ENCODE data around the gene CLTCL1.
"Not testable (repeated sequence)": the region's sequence is repeated elsewhere in the genome, so short reads cannot be mapped to it uniquely, and the experiment has no call there.

CLTCL1 gene

DNA sequence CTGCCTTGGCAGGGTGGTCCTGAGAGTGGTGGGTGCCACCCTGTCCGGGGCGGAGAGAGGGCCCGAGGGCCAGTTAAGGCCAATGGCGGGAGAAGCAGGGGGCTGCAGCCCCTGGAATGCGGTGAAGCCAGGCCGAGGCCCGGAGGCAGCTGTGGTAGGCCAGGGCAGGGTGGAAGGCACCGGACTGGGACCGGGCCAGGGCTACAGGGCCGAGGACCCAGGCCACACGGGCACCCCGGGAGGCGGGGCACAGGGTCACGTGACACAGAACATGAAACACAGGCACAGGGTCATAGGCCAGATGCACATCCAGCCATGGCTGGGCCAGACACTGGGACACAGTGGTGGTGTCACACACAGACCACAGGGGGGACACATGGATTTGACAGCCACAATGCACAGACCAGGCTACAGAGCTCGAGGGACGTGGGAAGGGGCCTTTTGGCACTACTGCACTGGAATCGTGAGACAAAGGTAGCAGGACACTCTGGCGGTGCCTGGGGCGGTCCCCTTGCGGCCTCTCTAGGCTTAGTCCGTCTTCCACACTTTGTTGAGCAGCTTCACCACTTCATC, 115.8 kb downstream of the CLTCL1 start:
- DNase-seq (ENCODE audit: low spot score) = no peak

DNA sequence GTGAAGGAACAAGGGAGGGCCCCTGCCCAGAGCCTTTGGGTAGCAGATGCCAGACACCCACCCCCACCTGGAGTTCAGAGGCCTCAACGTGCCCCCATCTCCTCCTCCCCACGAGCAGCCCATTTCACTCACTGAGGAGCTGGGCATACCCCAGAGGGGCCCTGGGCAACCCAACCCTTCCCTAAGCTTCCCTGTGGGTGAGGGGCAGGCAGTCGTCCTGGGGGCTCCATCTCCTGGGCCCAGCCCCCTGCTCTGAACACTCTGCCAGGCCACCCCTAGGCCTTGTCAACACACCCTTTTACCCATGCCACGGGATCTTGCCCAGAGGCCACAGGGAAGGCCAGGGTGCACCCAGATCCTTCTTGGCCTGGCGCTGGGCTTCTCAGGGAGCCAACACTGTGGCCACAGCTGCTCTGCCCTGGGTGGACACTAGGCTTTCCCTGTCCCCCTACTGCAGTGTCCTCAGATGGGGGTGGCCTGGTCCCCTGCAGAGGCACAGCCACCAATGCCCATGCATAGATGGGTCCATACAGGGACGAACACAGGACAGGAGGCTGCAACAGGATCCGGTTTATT, 116.4 kb downstream of the CLTCL1 start:
- DNase-seq (ENCODE audit: low spot score) = no peak

DNA sequence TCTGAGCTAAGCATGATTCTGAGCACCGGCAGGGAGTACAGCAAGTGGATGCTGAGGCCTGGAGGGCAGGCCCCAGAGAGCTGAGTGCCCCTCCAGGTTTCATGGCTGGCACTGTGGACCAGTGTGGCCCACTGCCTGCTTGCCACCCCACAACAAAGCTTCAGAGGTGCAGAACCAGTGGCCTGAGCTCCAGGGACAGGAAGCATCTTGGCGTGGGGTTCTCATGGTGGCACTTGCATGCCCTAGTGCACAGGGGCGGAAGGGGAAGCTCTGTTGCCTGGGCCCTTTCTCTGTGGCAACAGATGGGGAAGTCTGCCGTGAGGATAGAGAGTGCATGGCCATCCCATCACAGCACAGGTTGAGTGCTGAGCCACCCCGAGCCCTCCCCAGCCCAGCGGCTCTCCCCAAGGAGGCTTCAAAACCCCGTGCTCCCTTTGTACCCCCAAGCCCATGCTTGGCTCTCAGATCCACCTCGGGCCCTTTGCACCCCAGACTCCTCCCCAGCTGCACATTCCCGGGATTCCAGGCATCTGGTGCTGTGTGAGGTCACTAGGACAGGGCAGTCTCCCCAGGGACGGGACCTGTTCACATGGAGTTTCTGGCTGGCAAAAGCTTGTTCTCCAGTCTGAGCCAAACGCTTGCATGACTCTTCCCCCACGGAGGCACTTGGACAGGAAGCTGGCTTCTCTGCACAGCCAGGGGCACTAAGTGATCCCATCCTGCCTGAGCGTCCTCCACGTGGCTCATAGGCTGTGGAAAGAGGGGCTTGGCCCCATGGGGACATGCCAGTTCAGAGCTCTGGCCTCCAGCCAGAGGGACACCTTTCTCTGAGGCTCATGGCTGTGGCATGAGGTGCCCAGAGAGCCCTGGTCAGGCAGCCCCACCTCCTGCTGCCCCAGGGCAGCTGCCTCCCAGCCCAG, 117.2 kb downstream of the CLTCL1 start:
- DNase-seq (ENCODE audit: low spot score) = no peak

DNA sequence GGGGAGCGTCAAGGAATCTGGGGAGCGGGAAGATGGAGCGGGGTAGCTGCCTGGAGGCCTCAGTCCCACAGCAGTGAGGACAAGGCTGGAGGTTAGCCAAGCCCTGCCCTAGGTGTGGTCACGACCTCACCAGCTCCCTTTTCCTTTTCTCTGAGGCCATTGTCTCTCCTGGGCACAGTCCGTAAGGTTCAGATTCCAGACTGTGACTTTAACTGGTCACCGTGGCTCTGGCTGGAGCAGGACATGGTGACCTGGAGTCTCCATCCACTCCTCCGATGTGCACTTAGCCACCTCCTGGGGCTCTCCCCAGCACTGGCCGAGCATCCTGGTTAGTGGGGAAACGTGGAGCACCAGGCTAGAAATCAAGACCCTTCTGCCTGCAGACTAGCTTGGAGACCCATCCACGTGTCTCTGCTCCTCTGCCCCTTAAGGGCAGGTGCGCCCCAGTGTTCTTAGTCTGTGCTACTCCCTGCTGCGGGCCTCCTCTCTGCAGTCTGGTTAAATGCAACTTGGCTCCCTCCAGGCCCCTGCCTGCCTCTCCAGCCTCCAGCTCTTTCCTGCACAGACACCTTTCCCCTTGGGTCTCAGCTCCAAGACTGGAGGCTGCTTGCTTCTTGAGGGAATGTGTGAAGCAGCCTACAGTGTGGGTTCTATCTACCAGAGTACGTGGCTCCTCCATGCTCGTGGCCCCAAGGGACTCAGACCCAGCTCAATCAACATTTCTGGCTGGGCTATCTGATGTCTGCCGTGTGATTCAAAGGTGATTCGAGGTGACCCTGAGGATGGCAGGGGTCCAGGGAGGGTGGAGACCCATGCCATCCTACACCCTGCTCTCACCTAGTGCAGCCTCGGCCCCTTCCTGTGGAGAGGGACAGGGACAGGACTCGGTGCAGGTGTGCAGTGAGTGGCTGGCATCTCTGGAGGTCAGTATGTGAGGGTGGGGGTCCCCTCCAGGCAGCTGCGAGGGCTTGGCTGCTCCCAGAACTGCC, 118.2 kb downstream of the CLTCL1 start:
- no peak for DNase-seq (ENCODE audit: low spot score)

DNA sequence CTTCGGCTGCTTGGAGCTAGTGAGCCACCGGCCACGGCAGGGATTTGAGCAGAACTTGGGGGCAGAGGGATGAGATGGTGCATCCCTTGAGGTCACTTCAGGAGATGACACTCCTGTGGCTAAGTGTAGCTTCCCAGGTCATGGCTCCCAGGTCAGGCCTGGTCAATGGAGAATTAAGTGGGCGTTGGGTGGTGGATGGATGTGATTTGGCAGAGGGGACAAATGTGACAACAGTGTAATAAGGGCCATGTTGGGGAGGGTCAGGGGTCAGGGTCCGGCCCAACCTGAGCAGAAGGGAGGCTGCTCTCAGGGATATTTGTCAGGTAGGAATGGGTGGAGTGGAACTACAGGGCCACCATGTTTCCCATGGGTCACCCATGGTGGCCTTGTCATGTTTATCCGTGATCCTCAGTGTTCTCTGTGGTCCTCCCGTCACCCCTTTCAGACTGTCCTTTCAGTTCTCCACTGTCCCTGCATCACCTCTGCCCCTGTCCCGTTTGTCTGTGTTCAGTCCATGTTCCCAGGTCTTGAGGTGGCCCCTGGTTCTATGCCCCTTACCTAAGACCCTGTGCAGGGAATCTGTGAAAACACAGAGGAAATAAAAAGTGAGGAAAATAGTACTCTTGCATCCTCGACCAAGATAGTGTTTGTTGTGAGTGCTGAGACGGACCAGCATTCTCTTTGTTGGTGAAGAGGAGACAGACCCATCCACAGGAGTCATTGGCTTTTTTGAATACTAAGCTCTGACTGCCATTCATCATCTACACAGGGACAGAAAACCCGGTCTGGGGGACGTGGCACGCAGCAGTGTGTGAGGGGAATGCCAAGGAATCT, 119.1 kb downstream of the CLTCL1 start:
- DNase-seq (ENCODE audit: low spot score) = no peak

DNA sequence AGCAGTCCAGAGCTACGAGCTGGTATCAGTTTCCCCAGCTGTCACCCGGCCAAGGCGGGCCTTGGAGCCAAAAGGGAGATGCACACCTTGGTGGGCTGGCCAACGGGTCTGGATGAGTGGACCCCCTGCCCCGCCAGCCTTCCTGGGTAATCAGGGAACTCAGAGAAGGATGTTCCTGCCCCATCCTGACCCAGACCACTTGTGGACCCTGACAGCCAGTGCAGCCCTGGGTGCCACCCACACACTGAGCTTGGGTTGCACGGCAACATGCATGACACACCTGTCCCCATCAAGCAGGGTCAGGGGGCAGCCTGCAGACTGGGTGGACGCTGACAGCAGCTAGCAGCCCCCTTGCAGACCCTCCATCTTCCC, 121.6 kb downstream of the CLTCL1 start:
- DNase-seq (ENCODE audit: low spot score) = no peak

DNA sequence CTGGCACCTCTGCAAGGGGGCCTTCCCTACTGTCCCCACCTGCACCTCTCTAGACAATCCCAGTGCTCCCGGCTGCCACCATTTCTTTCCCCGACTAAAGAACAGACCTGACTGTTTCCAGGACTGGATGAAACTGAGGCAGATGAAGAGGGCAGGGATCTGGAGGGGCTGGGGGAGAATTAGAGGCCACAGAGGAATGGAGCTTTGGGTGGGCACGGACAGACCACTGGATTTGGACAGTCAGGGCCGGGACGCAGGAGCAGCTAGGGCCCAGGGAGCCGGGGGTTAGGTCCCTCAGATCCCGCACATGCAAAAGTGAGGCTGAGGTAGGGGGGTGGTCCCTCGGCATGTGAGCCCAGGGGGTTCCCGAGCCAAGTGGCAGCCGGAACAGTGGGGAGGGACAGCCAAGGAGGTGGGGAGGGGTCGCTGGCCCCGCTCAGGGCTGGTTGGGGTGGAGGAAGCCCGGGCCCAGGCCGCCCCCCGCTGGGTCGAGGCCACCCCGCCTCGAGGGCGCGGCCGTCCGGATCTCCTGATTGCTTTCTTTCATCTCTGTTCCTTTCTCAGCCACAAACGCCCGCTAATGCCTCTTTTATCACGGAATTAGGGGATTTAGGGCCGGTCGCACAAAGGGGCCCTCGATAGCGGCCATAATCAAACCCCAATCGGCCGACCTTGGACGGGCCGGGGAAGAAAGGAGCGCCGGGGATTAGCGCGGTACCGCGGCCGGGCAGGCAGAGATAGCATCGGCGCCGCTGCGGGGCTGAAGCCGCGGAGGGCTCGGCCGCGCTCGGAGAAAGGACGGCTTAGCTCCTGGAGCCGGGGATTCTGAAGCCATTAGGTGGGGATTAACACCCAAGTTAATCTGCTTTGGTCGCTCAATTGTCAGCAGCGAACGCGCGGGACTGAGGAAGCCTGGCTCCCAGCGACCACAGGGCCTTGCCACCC, 122.2 kb downstream of the CLTCL1 start:
- no peak for DNase-seq (ENCODE audit: low spot score)

DNA sequence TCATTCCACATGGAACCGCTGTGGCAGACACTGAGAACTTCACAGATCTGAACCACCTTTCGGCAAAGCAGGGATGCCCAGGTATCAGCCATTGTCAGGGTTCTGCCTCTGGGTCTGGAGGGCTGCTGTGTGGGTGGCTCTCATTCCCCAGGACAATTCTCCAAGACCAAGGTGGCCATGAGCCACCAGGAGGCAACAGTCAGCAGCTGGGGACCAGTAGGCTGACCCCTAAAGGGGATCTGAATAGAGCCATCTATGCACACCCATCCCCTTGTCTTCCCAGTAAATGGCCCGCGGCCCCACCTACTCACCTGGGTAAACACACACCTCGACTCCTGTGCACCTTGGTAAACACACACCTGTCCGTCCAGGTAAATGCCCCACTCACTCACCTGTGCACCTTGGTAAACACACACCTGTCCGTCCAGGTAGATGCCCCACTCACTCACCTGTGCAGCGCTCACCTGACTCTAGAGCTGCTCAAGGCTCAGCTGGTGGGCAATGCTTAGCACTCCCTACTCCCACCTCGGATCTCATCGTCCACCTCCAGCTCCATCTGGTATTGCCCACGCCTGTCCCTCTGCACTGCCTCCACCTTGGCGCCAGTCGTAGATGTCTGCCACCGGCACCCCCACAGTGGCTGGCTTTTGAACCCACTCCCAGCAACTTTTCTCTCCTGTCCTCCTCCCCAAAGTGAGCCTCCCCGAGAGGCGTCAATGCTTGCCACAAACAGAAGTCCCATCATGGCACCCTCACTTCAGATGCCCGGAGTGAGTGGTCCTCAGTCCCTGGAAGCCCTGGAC, 123.2 kb downstream of the CLTCL1 start:
- DNase-seq (ENCODE audit: low spot score) = no peak

DNA sequence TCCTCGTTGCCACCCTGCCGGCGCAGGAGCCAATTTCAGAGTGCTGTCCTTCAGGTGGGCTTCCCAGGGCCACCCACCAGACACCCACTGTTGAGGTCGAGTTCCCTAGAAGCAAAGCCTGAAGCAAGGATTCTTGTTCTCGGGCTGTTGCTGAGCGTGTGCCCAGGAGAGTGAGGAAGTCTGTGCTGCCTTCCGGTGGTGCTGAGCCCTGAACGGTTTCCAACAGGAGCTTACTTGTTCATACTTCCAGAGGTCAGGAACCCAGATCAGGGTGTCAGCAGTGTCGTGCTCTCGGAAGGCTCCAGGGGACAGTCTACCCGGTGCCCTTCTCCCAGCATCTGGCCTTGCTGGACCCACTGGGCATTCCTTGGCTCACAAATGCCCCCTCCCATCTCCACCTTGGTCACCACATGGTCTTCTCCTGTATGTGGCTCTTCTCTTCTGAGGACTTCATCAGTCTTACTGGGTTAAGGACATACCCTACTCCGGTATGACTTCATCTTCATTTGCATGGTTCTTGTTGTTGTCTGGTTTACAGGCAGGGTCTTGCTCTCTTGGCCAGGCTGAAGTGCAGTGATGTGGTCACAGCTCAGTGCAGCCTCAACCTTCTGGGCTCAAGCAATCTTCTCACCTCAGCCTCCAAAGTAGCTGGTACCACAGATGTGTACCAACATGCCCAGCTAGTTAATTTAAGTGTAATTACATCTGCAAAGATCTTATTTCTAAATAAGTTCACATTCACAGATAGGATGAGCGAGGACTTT, 124.2 kb downstream of the CLTCL1 start:
- no peak for DNase-seq (ENCODE audit: low spot score)

DNA sequence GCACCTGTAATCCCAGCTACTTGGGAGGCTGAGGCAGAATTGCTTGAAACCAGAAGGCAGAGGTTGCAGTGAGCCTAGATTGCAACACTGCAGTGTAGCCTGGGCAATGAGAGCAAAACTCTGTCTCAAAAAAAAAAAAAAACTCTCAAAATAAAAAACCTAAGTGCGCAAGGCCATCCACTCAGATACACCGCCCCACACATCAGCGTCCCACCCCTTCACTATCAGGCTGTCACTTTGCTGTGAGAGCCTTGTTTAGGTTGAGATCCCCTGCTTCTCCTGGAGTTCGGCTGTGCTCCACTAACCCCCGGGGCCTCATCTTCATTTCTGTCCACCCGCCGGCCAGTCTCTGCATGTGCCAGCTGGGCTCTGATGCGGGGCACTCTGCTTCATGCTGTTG, 125.1 kb downstream of the CLTCL1 start:
- no peak for DNase-seq (ENCODE audit: low spot score)

DNA sequence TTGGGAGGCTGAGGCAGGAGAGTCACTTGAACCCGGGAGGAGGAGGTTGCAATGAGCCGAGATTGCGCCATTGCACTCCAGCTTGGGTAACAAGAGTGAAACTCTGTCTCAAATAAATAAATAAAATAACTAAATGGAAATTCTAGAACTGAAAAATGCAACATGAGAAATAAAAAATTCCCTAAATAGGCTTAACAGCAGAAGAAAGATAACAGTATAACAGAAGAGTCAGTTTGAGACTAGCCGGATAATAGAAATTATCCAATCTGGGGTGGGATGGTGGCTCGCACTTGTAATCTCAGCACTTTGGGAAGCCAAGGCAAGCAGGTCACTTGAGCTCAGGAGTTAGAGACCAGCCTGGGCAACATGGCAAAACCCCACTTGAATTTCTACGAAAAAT, 127.1 kb downstream of the CLTCL1 start:
- DNase-seq (ENCODE audit: low spot score) = no peak

DNA sequence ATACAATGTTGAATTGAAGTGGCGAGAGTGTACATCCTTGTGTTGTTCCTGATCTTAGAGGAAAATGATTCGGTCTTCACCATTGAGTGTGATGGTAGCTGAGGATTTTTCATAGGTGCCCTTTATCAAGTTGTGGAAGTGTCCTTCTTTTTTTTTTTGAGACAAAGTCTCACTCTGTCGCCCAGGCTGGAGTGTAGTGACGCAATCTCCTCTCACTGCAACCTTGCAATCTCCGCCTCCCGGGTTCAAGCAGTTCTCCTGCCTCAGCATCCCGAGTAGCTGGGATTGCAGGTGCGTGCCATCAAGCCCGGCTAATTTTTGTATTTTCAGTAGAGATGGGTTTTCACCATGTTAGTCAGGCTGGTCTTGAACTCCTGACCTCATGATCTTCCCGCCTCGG, 132.9 kb downstream of the CLTCL1 start:
- DNase-seq (ENCODE audit: low spot score) = not testable (repeated sequence)

DNA sequence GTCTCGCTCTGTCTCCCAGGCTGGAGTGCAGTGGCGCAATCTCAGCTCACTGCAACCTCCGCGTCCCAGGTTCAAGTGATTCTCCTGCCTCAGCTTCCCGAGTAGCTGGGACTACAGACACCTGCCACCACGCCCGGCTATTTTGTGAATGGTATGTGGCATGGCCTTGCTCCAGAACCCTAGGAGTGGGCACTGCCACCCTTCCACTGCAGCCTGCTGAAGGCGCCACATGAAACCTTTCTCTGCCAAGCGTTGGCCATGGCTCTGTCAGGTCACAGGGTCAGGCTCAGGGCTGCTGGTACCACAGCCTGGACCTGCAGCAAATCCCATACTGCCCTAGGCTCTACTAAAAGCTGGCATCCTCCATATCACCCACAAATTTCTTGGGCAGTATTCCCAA, 135.4 kb downstream of the CLTCL1 start:
- DNase-seq (ENCODE audit: low spot score) = not testable (repeated sequence)

DNA sequence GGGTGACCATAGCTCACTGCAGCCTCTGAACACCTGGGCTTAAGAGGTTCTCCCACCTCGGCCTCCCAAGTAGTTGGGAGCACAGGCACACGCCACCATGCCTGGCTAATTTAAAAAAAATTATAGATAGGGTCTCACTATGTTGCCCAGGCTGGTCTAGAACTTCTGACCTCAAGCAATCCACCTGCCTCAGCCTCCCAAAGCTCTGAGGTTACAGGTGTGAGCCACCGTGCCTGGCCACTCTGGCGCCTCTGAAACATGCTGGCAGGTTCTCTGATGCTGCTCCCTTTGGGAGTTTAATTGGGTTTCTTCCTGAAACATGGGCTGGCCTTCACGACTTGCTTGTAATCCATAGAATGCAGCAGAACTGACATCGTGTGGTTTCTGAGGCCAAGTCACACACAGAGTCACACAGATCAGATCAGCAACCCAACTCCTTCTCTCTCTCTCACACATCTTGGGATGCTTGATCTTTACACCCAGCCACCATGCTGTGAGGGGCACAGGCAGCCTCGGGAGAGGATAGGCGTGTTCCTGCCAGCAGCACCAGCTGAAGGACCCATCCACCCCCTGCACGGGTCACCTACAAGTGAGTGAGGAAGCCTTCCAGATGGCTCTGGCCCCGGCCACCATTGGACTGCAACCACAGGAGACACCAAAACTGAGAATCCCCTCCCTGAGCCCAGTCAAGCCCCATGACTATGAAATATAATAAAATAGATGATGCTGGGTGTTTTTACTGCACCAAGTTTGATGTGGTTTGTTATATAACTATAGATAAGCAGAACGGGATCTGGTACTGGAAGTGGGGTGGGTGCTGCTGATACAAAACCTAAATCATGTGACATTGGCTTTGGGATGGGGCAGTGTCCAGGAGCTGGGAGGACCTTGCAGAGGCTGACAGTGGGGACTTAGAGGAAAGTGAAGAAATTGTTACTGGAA, 138.3 kb downstream of the CLTCL1 start:
- no peak for DNase-seq (ENCODE audit: low spot score)

DNA sequence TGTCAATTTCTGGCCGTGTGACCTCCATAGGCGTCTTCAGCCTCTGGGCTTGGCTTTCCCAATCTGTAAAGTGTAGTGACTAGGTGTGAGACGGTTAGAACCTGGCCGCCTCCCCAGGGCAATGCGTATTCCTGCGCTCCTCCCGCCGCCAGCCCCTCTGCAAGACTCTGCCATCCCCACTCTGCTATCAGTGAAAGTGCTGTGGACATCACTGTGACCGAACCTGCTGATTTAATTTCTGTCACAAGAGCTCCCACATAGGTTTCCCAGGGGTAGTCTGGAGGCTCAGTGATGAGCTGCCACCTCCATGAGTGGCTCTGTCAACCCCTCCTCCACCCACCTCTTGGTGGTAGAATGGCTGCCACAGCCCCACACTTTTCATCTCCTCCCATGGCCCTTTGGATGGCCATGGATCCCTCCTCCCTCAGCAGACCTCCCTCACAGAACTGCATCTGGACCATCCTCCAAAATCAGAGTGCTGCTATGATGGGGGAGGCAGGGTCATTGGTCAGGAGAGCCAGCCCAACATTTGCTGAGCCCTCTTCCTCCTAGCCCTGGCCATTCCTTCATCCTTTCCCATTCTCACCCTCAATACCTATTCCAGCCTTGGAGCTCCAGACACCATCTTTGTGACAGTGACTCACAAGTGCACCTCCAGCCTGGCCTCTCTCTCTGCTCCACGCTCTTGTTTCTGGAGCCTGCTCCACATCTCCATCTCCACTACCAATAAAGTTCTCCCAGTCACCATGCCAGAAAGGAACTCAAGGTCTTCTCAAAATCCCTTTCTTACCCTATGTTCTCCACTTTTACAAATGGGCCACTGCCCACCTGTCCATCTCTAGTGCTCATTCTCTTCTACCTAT, 140.0 kb downstream of the CLTCL1 start:
- no peak for DNase-seq (ENCODE audit: low spot score)
